MM.1S (cell line): ENCODE data around the gene TDP2.

Source experiments
- CTCF ChIP-seq: fragments of 300-600 bp; sonication (generic); IDR thresholded peaks from 2 replicates; pipeline ENCODE4 v1.5.1; 2016; ENCODE audit warnings: antibody characterized with exemption, low read length, mixed read lengths
- EZH2 ChIP-seq: fragments of 300-600 bp; sonication (generic); optimal IDR thresholded peaks from 2 replicates; pipeline ENCODE3; 2017; ENCODE audit warnings: low read depth, mild to moderate bottlenecking, antibody characterized with exemption, low read length, mixed read lengths
- EZH2phosphoT487 ChIP-seq: fragments of 300-600 bp; sonication (generic); IDR thresholded peaks from 2 replicates; pipeline ENCODE4 v1.6.1; 2018; ENCODE audit warnings: antibody characterized with exemption, low read length

- no peak for TF ChIP-seq CTCF
- TF ChIP-seq EZH2, result no peak
- no peak for TF ChIP-seq EZH2phosphoT487
Measured at GRCh38 chr6:24636681-24637080, 30.0 kb downstream of the TDP2 start.
